Esophagus muscularis mucosa (tissue), 3 donors: ENCODE data around the gene GOLIM4.

Experiments
- CTCF ChIP-seq, 3 experiments: fragments of 200-600 bp in 2 of 3; fragments of 450-650 bp in 1 of 3; sonication (generic) in 2 of 3; IDR thresholded peaks; one replicate each; pipeline ENCODE4 v1.5.1; 2017 to 2019; ENCODE audit warnings: antibody characterized with exemption in 3 of 3, mild to moderate bottlenecking in 2 of 3, moderate library complexity in 1 of 3
- EP300 ChIP-seq: sonication (generic); formaldehyde crosslinking; IDR thresholded peaks from one replicate; pipeline ENCODE4 v1.6.1; 2017; ENCODE audit warnings: antibody characterized with exemption

GRCh38 chr3:168139947-168140346, 44.2 kb upstream of the GOLIM4 start:
- TF ChIP-seq CTCF (IDR thresholded peaks at IDR 0.05) (no peak), EP300 (no peak)
